ENCODE measurements around the gene IGFBP2. TPM values are rescaled to one million over a fixed set of nuclear protein-coding genes. Genes with fewer than 3 reads are reported as not detected.

Gene IGFBP2
- total and polyA plus RNA-seq, 2 of the 4 experiments (the other 2 are of a cell fraction): 33.5 to 236 TPM

DNA sequence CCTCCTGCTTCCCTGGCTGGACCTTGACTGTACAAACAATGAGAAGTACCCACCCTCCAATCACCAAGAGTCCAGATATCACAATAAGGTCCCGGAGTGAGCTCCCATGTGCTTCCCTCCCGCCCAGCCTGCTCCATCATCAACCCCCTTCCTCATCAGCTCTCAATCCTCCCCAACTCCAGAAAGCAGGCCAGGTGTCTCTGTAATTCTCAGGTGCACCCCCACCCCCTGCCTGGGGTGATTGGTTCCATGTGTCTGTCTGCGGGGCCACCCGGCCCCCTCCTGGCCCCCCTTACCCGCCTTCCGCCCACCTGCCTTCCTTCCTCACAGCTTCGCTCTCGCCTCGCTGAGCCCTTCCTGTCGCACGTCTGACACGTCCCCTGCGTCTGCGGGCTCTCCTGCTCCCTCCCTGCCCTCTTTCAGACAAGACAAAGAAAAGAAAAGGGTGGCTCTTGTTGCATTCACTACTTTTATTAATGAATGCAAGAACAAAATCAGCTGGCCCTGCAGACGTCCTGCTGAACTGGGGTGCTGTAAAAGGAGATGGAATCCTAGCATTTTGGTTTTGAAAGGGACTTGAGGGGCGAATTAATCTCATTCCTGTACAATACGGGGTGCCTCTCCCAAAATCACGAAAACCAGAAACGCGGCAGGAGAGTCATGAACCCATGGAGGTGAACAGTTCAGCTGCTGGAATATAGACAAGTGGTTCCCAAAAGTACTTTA, 26.5 kb upstream of the IGFBP2 start:
- no peak overlapping the region for H3K56ac ChIP-seq (ENCODE audit: extremely low read depth, insufficient read depth, low read length)
- ATAC-seq (ENCODE audit: low read depth) (no peak), DNase-seq (no peak)
- H2AK5ac ChIP-seq (ENCODE audit: low read depth, low read length): no peak overlapping the region
- H3K9me3 ChIP-seq (ENCODE audit: control insufficient read depth, insufficient read depth, low read length): no peaks in the 10 kb centered on the region
- peaks cover 59% of the 10 kb centered on the region for H3K27me3 ChIP-seq (ENCODE audit: control insufficient read depth, insufficient read depth, low read length)
- H4K8ac ChIP-seq (ENCODE audit: low read depth in 2 of 2, low read length in 2 of 2): no peak overlapping the region
- H3K9ac ChIP-seq (ENCODE audit: low read depth, low read length): no peak overlapping the region
- no peak overlapping the region for H2AK9ac ChIP-seq (replicated peaks; ENCODE audit: low read depth, low read length, poor library complexity)
- intact Hi-C loops (cut with micrococcal nuclease): no loop called here
- no peaks in the 10 kb centered on the region for H3K36me3 ChIP-seq (ENCODE audit: control insufficient read depth, insufficient read depth, low read length)
- H2BK15ac ChIP-seq (ENCODE audit: low read depth, low read length): no peak overlapping the region
- no peak overlapping the region for H3K23ac ChIP-seq (ENCODE audit: low read depth, low read length)
- no peak overlapping the region for H3K4me2 ChIP-seq (ENCODE audit: low read depth, low read length)
- H3K4ac ChIP-seq (ENCODE audit: low read depth, low read length): no peak overlapping the region
- H4K91ac ChIP-seq (ENCODE audit: insufficient read depth, low read depth, low read length): no peak overlapping the region
- no peaks in the 10 kb centered on the region for H4K20me1 ChIP-seq (ENCODE audit: insufficient read depth, low read length)
- no TSS peak for BruUV-seq (replicated peaks)
- no peaks in the 10 kb centered on the region for H3K79me1 ChIP-seq (ENCODE audit: low read depth in 1 of 2, low read length in 2 of 2)
- peaks cover 8% of the 10 kb centered on the region; the same call in 1 of the 2 replicates for H3K4me1 ChIP-seq (ENCODE audit: control insufficient read depth, insufficient read depth, low read length)
- no peaks in the 10 kb centered on the region for H3K9me1 ChIP-seq (ENCODE audit: insufficient read depth, low read length)
- H3K27ac ChIP-seq (ENCODE audit: insufficient read depth, low read length): no peak overlapping the region
- no peak overlapping the region for H3K4me3 ChIP-seq (ENCODE audit: insufficient read depth, low read depth, low read length)
- ChIA-PET POLR2A (ENCODE audit: unreplicated experiment) (no interaction called here), CTCF (no interaction called here)
- H2BK120ac ChIP-seq (ENCODE audit: low read depth, low read length): no peak overlapping the region
- H4K5ac ChIP-seq (ENCODE audit: low read depth, low read length): no peak overlapping the region
- in situ Hi-C loops (cut with MboI; ENCODE audit: low sequenced_read_pairs): no loop called here
- WGBS, 2 experiments (ENCODE audit: extremely low coverage in 2 of 2, insufficient read length in 1 of 2): 49% methylated on average over 2 of the region's 20 CpGs; no CpG with 5 or more reads in 1 of the 2 experiments
- no peak overlapping the region for H2AFZ ChIP-seq (replicated peaks; ENCODE audit: low read length, poor library complexity)
- TF ChIP-seq MAFK (IDR thresholded peaks at IDR 0.05; ENCODE audit: low read depth, low read length) (no peak), ELK1 (IDR thresholded peaks at IDR 0.05; ENCODE audit: borderline replicate concordance, low read depth, low read length) (no peak), RAD21 (IDR thresholded peaks at IDR 0.05; ENCODE audit: low read length) (no peak), FOS (IDR thresholded peaks at IDR 0.05; ENCODE audit: low read depth, low read length) (no peak), CHD1 (IDR thresholded peaks at IDR 0.05; ENCODE audit: low read depth, low read length) (no peak), BHLHE40 (IDR thresholded peaks at IDR 0.05; ENCODE audit: low read depth, low read length) (no peak), CEBPB (IDR thresholded peaks at IDR 0.05; ENCODE audit: low read depth, low read length) (no peak), POLR2A (IDR thresholded peaks at IDR 0.05; ENCODE audit: low read depth, low read length) (no peak), MAZ (IDR thresholded peaks at IDR 0.05; ENCODE audit: borderline replicate concordance, low read depth, low read length) (no peak), CTCF (conservative IDR thresholded peaks at IDR 0.05; ENCODE audit: low read depth, low read length) (no peak), MXI1 (IDR thresholded peaks at IDR 0.05; ENCODE audit: borderline replicate concordance, low read depth, low read length) (no peak), NFE2L2 (IDR thresholded peaks at IDR 0.05; ENCODE audit: low read depth, low read length) (no peak), USF2 (IDR thresholded peaks at IDR 0.05; ENCODE audit: low read depth, low read length) (no peak), RFX5 (IDR thresholded peaks at IDR 0.05; ENCODE audit: low read depth, low read length) (no peak), RCOR1 (IDR thresholded peaks at IDR 0.05; ENCODE audit: insufficient replicate concordance, low read length) (no peak), SMC3 (IDR thresholded peaks at IDR 0.05; ENCODE audit: low read depth, low read length) (no peak)
- dilution Hi-C loops (cut with HindIII; ENCODE audit: low sequenced_read_pairs, unreplicated experiment): no loop called here
- no peak overlapping the region for H3K14ac ChIP-seq (replicated peaks; ENCODE audit: low read depth, low read length)
- no peak overlapping the region for H2BK20ac ChIP-seq (ENCODE audit: low read depth, low read length)
- no peak overlapping the region for H2BK5ac ChIP-seq (ENCODE audit: low read depth, low read length, poor library complexity, severe bottlenecking)
- H3K18ac ChIP-seq (ENCODE audit: low read depth, low read length): no peak overlapping the region
